Left ventricle myocardium inferior (tissue), 1 donor: ENCODE results near the gene BPIFB2. TPM values are rescaled to one million over a fixed set of nuclear protein-coding genes. Genes with fewer than 3 reads are reported as not detected.

Source experiments
- DNase-seq: peaks from one replicate; pipeline ENCODE4 v3.0.0-alpha.2; 2020
- H3K27ac ChIP-seq: fragments of 200-600 bp; replicated peaks from 2 replicates; pipeline ENCODE4 v1.8.0; 2021
- H3K27me3 ChIP-seq: fragments of 200-600 bp; 2 replicates; pipeline ENCODE4 v1.8.0; 2021; ENCODE audit warnings: low read depth
- H3K36me3 ChIP-seq: fragments of 200-600 bp; 2 replicates; pipeline ENCODE4 v1.8.0; 2021
- H3K4me1 ChIP-seq: fragments of 200-600 bp; 2 replicates; pipeline ENCODE4 v1.8.0; 2021
- H3K4me3 ChIP-seq: fragments of 200-600 bp; 2 replicates; pipeline ENCODE4 v1.8.0; 2021; ENCODE audit warnings: mild to moderate bottlenecking, moderate library complexity
- H3K9me3 ChIP-seq: fragments of 200-600 bp; replicated peaks from 2 replicates; pipeline ENCODE4 v1.8.0; 2021
- intact Hi-C: fragments of 100-400 bp; cut with micrococcal nuclease; formaldehyde crosslinking; loops from one replicate; pipeline ENCODE4 v1.11.0; 2022
- long read RNA-seq: library from polyadenylated mRNA; unstranded; transcript quantifications from one replicate; pipeline ENCODE4 v2.0.0, GENCODE V29; 2021
- total RNA-seq: library from RNA; stranded (reverse); fragmentation: NEBNext Ultra II Directional; extraction: Animal tissue kit (Norgen Biotek cat#: 25700); gene quantifications from one replicate; pipeline ENCODE4 v1.2.1, GENCODE V29; 2021
- TF ChIP-seq, protein P1 (sequence below): fragments of 200-600 bp; IDR thresholded peaks from 2 replicates; pipeline ENCODE4 v1.8.0; 2021; ENCODE audit warnings: antibody characterized with exemption, mild to moderate bottlenecking, borderline replicate concordance
- donor health status: DM: no; HTN: yes; CAD: no; lungs with severe emphysema.

The BPIFB2 gene, protein sequence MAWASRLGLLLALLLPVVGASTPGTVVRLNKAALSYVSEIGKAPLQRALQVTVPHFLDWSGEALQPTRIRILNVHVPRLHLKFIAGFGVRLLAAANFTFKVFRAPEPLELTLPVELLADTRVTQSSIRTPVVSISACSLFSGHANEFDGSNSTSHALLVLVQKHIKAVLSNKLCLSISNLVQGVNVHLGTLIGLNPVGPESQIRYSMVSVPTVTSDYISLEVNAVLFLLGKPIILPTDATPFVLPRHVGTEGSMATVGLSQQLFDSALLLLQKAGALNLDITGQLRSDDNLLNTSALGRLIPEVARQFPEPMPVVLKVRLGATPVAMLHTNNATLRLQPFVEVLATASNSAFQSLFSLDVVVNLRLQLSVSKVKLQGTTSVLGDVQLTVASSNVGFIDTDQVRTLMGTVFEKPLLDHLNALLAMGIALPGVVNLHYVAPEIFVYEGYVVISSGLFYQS
- not detected for total RNA-seq
- long read RNA-seq = 0 reads

DNA sequence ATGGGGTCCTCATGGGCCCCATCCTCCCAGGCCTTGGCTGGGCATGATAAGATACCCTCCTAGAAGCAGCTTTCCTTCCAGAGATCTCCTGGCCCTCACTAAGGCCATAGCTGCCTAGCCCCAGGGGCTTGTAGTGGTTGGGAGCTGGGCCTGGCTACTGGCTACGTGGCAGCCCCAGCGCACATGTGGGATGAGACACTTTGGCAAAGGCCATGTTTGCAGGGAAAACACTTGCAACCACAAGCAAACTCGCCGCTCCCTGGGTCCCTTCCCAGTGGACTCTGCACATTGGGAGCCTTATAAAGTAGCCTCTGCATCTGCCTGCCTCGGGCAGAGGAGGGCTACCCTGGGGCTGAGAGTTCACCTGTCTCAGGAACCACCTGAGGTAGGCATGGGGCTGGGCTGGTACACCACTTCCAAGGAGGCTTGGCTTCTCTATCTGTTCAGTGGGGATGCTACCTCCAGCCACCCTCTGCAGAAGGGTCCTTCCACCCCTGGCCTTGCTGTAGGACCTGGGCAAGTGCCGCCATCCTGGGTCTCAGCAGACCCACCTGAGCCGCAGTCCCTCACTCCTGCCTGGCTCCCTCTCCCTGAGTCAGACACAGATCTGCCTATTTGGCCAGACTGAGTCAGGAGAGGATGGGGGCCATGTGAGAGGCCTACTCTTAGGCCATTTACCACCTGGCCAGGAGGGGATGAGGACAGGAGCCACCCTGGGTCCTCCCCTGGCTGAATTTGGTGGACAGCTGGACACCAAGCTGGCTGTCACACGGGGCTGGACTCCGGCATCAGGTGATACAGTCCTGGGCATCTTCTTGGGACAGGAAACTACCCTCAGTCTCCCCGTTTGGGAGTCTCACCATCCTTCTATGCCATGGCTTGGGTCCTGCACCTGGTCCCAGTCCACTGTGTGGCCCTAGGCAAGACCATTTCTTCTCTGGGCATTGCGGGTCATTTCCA is at the start of gene BPIFB2:
TSS of gene BPIFB2 (plus strand) at position 329 of the 960 bp plus-strand sequence. CDS start 871 bp downstream, outside the sequence.
- Histone ChIP-seq H3K4me3 (no peak within 1 kb of the TSS), H3K27me3 (peaks cover 17% of the 10 kb centered on the region), H3K36me3 (no peaks in the 10 kb centered on the region), H3K27ac (no peak within 1 kb of the TSS), H3K4me1 (no peaks in the 10 kb centered on the region), H3K9me3 (peaks cover 11% of the 10 kb centered on the region)
- TF ChIP-seq, protein P1, sequence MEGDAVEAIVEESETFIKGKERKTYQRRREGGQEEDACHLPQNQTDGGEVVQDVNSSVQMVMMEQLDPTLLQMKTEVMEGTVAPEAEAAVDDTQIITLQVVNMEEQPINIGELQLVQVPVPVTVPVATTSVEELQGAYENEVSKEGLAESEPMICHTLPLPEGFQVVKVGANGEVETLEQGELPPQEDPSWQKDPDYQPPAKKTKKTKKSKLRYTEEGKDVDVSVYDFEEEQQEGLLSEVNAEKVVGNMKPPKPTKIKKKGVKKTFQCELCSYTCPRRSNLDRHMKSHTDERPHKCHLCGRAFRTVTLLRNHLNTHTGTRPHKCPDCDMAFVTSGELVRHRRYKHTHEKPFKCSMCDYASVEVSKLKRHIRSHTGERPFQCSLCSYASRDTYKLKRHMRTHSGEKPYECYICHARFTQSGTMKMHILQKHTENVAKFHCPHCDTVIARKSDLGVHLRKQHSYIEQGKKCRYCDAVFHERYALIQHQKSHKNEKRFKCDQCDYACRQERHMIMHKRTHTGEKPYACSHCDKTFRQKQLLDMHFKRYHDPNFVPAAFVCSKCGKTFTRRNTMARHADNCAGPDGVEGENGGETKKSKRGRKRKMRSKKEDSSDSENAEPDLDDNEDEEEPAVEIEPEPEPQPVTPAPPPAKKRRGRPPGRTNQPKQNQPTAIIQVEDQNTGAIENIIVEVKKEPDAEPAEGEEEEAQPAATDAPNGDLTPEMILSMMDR = no peak
- intact Hi-C loops = no loop called here
- DNase-seq = no peak

DNA sequence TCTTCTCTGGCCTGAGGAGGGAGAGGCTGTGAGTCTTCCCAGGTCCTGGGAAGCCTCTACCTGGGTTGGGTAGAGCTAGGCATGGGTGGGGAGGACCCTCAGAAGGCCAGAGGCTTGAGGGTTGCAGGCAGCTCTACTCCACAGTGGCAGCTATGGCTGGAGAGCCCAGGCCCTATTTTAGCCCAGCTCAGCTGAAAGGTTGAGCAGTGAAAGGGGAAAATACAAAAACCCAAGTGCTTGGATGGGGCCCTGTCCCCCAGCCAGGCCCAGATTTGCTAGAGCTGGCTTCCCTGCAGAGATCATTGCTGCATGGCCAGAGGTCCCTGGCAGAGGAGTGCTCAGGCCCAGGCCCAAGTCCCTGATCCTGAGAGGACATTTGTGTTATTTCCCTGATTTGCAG is 48.9 kb upstream of the BPIFB2 start:
- no peak overlapping the region for H3K27ac ChIP-seq
- peaks cover 21% of the 10 kb centered on the region for H3K27me3 ChIP-seq
- no peaks in the 10 kb centered on the region for H3K36me3 ChIP-seq
- intact Hi-C loops = no loop called here
- TF ChIP-seq, protein P1 = no peak
- no peaks in the 10 kb centered on the region for H3K4me1 ChIP-seq
- no peak overlapping the region for H3K4me3 ChIP-seq
- peaks cover 42% of the 10 kb centered on the region for H3K9me3 ChIP-seq
- no peak for DNase-seq

DNA sequence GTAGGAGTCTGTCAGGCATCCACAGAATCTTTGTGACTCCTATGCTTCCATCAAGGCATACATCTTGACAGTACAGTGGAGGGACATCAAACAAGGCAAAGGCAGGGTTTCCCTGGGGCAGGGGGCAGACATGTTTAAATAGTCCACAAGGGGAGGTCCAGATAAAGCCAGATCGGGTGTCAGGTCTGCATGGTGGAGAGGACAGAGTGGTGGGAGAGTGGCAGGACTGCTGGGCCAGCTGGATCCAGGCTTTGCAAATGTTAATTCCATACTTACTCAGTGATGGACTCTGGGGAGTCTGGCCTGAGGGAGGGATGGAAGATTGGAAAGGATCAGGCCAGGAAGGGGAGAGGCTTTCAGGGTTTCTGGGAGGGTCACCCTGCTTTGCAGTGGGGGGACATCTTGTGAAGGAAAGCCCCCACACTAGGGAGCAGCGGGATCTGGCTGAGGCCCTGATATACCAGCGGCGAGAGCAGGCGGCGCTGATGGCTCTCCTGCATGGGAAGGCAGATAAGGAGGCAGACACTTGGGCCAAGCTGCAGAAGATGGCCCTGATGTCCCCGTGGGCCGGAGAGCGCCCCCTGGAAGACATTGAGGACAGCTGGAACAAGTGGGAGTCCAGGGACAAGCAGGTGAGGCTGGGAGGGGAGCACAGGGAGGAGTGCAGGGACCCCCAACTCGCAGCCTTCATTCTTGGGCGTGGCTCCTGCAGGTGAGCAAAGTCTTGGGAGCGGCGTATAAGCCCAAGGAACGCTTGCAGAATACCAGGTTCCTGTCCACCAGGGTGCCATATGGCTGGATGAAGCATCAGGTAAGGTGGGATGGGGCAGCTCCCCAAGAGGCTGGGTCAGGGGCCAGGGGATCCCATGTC is 47.9 kb upstream of the BPIFB2 start:
- peaks cover 34% of the 10 kb centered on the region for H3K9me3 ChIP-seq
- intact Hi-C loops = no loop called here
- H3K27me3 ChIP-seq = peaks cover 23% of the 10 kb centered on the region
- H3K27ac ChIP-seq = no peak overlapping the region
- no peak for DNase-seq
- H3K4me1 ChIP-seq = no peaks in the 10 kb centered on the region
- no peaks in the 10 kb centered on the region for H3K36me3 ChIP-seq
- no peak overlapping the region for H3K4me3 ChIP-seq
- TF ChIP-seq, protein P1 = no peak

DNA sequence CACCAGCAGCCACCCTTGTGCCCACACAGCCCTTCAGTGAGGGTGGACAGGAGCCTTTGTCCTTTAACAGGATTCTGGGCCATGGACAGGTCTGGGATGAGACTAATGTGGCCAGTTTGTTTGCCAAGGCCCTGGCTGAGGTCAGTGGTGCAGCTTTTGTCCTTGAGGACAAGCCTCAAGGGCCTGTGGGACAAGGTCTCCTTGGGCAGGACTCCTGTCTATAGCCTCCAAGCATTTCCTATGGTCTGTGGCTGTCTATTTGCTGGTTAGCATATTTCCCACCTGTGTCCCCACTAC is 47.3 kb upstream of the BPIFB2 start:
- Histone ChIP-seq H3K4me3 (no peak overlapping the region), H3K4me1 (no peaks in the 10 kb centered on the region), H3K36me3 (no peaks in the 10 kb centered on the region), H3K9me3 (peaks cover 28% of the 10 kb centered on the region), H3K27ac (no peak overlapping the region), H3K27me3 (peaks cover 21% of the 10 kb centered on the region)
- intact Hi-C loops = no loop called here
- no peak for DNase-seq
- TF ChIP-seq, protein P1 = no peak
